GM19468 (cell line): ENCODE data around the gene GABRQ.

Experiments used
- ATAC-seq: cut with Tn5 transposase; IDR thresholded peaks from one replicate; pipeline ENCODE4 v1.9.1; 2021; ENCODE audit warnings: mild to moderate bottlenecking, moderate library complexity, moderate number of reproducible peaks; ENCODE audit not compliant: unreplicated experiment; ENCODE audit errors: extremely low read depth

GABRQ gene

DNA sequence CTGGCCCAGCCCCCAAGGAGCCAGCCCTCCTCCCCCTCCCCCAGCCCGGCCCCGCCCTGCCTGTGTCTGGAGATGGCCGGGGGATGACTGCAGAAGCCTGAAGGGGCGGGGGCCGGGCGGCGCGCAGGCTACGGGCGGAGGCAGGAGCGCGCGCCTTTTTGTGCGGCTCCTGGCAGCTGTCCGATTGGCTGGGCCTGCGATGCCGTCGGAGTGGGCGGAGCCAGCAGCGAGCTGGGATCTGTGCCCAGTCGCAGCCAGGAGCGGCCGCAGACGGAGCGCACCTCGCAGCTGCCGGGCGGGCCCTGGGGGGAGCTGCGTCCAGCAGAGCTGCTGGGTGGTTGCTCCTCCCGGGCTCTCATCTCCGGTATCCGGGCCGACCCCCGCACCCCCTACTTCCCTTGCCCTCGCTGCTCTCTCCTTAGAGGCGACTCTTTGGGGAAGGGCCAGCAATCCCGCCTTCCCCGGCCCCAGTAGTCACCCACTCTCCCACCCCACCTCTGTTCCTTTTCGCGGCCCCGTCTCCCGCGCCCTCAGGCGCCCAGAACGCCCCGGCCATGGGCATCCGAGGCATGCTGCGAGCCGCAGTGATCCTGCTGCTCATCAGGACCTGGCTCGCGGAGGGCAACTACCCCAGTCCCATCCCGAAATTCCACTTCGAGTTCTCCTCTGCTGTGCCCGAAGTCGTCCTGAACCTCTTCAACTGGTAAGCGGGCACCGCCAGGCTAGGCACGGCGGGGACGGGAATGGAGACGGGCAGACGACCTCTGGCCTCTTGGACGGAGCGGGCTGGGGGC, at the start of gene GABRQ:
Gene GABRQ, plus strand, starts transcription at position 247 of the 794 bp plus-strand sequence. Its CDS starts 308 bp downstream, at position 555.
- no peak for ATAC-seq

DNA sequence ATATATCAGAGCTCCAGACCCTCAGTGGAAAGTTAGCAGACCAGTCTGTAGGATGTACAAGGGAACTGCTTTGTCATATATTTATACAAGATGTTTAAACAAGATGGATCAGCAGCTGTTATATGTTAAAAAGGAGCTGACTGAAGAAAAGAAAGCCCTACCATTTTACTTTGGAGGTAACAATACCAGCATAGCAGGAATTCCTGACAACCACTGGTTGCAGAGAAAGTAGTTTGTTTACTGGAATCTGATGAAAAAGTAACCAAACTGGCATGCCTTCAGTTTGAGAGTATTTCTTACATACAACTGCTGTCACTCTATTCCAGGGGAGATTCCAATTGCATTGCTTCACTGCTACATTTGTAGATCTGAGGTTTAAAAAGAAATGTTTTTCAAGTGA, 49.5 kb upstream of the GABRQ start:
- no peak for ATAC-seq

DNA sequence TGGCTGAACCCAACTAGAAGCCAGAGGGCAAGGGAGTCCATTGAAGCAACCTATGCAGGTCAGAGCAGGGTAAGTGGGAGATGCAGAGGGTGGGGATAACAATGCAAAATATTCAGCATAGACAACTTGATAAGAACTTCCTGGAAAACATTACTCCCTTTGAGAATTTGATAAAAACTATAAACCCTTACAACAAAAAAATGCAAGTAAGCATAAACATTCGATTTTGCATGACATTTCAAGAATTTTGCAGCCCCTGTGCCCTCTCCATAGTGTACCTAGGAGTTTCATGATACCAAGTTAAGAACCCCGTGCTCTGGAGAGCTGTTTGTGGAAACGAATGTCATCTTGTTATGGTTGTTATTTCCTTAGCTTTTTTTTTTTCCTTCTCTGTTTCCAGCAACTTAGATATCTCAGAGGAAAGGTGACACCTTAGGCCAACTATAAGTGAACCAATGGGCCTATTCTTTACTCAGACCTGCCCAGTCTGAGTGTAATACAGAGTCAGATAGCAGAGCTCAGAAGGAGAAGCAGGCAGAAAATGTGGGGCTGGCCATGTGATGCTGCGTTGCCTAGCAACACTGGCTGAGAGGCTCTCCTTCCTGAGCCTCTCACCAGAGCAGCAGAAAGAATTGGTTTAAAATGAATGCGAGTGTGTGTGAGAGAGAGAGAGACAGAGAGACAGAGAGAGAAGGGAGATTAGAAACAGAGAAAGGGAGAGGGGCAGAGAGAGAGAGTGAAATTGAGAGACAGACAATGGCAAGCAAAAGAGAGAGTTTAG, 36.7 kb upstream of the GABRQ start:
- ATAC-seq, result no peak

DNA sequence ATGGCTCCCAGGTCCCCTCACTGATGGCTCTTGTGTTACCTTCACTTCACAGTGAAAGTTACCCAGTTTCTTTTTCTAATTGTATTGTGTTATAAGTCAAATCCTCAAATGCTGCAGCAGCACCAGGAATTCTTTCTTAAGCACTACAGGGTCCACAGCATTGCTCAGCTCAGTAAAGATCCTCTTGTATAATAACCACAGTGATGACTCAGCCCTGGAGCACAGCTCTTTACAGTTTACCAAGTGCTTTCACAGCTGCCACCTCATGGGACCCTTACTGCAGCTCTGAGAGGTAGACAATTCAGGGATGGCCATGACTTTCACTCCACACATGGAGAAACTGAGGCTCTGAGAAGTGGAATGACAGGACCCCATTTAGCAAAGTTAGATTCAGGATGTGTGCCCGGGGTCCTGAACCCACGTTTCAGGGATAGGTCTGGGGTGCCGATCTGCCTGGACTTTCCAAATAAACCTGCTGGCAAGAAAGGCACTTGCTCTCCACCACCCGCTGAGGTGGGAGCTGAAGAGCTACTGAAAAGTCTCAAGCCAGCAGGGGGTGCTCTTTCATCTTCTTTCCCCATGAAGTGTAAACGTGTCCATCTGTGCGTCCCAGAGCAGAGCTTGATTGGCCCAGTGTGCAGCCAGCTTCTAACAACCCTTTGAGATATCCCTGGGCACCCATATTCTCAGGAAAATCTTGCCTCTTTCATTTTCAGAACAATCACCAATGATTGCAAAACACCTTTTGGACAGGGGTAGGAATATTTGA, 35.7 kb upstream of the GABRQ start:
- no peak for ATAC-seq

DNA sequence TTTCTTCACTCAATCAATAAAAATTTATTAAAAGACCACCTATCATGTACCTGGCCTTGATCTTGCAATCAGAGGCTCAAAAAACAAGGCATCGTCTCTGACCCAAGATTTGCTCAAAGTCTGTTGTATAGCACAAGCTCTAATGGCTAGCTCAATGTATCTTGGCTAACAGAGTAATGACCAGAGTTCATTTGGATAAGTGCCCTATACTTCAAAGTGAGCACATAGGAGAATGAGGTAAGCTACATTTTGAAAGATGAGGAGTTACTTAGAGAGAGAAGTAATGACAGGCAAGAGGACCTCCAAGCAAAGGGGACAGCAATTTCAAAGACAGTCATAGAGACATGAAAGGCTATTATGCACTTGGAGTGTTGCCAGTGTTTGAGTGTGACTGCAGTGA, 22.9 kb upstream of the GABRQ start:
- ATAC-seq, result no peak

DNA sequence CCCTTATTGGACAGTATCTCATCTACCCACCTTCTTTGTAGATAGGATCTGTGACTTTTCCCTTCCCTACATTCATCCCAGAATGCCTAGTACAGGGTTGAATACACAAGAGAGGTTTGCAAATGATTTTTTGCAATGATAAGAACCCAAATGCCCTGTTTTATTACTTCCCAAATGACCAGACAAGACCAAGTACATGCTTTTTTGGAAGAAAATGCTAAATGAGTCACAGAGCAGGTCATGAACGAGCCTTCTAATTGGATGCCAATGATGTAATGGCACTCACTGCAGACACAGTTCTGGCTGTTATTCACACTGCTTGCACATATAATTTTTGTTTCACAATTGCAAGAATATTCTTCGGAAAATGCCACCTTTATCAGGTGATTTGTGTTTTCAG, 17.8 kb upstream of the GABRQ start:
- no peak for ATAC-seq

DNA sequence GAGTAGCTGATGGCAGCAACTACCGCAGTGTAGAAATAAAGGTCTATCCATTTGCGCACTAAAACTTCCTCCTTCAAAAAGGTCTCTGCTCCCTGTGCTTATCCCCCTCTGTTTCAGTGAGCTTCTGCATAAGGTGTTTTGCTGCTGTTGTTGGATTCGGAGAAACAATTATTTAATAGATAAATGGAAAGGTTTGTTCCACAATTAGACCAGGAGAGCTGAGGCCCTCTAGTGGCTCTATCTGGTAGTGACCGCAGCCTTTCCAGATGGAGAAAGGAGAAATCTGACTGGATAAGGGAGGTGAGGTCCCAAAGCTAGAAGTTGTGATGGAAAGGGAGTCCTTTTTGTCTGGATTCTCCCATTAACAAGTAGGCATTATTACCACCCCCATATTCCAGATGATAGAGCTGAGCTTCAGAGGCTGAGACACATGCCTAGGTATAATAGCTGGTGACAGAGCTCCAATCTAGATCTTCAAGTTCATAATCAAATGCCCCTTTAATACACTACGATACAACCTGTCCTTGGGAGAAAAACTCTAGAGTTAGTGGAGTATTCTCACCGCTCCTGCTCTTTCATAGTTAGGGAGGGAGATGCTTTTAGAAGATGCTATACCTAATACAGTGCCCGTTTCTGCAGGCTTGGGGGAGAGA, 5.1 kb upstream of the GABRQ start:
- no peak for ATAC-seq

DNA sequence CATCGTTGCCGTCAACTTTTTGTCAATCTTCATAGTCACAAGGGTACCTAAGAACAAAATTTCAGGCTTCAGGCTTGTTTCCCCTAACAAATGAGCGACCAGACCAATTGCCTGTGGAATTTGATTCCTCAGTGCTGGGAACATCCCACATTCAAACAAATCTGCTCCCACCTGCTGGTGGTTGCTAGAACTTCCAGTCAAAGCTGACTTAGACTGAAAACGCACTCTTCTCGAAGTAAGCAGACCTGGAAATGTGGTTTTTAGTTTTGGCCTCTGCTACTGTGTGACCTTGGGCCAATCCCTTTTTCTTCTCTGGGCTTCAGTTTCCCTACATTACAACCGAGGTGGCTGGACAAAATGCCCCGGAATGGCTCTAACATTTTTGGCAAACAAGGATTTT, 1.8 kb upstream of the GABRQ start:
- no peak for ATAC-seq

DNA sequence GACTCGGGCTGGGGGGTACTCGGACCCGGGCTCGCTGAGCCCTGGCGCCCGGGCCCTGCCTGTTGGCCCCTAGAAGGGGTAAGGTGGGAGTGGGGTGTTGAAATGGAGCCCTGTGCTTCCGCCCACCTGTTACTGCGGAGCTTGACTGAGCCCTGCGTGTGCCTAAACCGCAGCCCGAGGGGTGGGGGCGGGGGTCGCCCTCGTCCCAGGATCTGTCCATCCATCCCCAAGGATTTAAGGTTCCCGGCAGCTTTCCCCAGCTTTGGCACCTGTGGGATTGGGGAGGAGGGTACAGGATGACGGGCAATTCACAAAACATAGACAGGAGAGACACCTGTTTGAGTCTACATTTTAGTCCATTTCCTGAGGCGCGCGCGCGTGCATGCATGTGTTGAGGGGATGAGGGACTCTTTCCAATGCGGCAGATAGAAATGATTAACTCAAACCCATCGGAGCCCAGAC, 779 bp downstream of the GABRQ start:
- no peak for ATAC-seq

DNA sequence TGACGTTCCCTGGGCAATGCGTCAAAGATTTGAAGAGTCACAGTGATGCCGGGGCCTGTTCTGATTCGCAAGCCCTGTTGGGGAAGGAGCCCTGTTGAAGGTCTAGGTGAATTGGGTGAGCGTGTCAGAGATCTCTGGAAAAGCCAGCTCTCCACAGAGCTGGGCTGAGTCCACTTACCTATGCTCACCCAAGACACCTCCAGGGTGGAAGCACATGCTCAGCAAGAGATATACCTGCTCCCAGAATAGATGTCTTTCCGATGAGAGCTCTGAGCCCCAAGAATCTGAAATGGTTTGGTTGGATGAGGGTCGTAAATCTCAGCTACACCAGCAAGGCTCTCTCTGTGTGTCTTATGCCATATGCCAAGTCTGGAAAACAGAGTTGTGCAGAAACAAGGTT, 1.7 kb downstream of the GABRQ start:
- ATAC-seq, result no peak

DNA sequence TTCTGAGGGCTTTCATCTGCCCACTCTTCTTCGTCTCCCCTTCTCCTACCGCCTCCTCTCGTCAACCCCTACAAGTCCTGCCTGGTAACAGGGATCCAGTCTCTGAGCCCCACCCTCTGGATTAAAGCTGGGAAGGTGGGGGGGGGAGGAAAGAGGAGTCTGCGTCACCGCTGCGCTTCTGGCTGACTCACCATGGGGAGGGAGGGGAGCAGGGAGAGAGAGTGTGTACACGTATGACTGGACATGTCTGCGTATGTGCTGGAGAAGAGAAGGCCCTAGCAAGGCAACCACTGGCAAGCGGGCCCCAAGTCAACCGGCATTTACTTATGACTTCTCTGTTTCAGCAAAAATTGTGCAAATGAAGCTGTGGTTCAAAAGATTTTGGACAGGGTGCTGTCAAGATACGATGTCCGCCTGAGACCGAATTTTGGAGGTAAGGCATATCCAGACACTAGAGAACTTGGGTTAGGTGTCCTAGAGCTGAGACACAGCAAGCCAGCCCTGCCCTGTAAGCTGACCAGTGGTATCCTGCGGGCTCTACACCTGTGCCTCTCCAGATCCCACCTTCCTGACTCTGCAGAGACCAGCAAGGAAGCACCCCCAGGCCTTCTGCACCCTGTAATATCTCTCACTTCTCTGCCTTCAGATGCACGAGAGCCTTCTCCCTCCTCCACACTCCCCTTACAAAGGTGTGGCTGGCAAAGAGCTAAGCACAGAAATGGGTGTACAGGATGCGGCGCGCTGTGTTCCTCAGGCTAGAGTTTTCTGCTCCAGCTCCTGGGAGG, 2.5 kb downstream of the GABRQ start:
- ATAC-seq, result no peak

DNA sequence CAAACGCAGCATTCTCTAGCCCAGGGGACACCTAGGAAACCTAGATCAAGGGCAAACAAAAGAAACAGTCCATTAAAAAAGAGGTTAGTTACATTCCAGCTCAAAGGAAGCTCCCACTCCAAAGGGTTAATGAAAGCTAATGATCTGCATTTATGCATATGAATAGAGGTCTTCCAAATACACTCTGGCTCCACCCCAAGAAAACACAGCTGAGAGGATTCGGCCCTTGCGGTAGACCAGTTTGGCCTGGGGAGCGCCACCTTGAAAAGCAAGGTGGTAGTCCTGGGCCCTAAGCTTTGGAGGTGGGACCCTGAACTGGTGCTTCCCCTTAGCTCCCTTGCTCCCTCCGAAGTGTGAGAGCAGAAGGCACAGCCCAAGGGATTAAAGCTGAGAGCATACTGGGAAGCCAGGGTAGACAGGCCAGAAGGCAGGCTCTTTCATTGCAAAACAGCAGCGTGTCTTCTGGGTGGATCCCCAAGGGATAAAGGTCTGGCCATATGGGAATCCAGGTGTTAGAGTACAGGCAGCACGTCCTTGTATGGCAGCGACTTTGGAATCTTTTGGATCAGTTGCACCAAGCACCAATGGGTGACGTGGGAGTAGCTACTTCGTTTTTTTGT, 3.7 kb downstream of the GABRQ start:
- no peak for ATAC-seq

DNA sequence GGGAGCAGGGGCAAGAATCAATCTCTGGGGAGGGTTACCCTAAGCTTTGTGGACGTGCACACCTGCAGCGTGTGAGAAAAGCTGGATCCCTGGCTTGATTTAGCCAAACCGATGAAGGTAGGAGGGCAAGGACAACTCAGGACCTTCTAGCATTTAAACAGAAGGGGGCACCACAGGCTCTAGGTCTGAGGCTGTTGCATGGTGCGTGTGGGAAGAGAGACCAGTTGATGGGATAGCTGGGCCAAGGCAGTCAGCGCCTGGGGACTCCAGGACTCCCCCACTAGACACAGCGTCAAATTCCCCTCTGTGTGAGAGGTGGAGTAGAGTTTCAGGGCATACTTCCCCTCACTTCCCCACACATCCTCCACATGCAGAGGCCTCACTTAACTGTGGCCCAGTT, 4.3 kb downstream of the GABRQ start:
- ATAC-seq, result no peak

DNA sequence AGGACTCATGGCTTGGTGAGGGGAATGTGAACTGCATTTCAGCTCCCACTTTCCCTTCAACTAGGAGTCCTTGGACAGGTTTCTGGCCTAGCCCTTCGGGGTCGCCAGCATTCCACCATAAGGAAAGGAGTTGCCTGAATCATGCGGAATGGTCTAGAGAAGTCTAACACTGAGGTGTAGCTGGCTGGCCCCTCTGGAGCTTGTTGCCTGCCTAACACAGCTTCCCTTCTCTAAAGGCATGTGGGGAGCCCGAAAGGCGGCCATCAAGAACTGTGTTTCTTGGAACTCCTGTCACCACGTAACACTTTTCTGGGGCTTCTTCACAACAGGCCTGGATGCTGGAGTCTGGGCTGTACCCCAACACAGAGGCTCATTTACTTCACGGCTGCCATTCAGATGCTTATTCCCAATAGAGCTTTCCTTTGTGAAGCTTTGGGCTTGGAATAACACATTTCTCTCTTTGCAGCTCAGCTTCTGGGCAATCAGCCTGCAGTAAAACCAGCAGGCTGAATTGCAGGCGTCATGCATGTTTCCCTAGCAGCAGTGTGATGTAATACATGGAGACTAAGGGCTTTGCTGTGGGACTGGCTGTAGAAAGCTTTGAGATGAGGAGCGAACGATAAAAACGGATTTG, 5.4 kb downstream of the GABRQ start:
- no peak for ATAC-seq

DNA sequence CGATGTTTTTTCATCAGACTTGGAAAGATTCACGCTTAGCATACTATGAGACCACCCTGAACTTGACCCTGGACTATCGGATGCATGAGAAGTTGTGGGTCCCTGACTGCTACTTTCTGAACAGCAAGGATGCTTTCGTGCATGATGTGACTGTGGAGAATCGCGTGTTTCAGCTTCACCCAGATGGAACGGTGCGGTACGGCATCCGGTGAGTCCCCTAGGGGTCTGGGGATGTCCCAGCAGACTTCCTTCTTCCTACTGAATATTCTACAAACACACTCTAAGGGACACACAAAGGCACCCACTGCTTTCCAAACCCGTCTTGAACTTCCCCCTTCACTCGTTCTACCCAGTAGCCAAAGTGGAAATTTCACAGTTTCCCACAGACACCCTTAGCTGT, 9.3 kb downstream of the GABRQ start:
- no peak for ATAC-seq

DNA sequence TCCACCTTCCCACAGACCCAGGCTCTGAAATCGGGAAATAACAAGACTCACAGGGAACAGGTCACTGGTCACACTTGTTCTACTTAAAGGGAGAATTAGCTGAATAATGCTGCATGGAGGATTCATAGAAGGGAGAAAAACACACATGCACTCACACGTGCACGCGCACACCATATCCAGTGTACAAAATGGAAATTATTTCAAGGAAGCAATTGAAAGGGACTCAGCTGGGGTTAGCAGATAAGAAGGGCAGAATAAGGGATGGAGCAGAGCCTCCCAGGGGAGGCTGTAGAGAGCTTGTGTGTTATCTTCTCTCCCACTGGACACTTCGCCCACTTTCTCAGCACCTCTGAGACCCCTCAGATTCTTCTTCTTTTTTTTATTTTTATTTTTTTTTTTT, 10.3 kb downstream of the GABRQ start:
- ATAC-seq, result no peak

DNA sequence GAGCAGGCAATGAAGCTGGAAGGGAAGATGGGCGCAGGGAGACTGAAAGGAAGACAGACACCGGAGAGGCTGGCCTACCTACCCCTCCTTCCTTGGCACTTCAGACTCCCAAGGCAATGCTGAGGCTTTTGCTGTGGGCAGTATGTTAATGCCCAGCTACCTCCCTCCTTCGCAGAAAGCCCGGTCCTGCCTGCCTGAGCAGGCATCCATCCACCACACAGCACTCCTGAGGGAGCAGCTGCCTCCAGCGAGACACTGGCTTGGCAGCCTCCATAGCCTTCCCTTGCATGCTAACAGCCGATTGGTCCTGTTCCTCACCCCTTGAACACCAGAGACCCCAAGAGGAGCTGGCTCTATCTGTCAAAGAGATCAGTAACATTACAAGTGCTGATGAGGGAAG, 14.4 kb downstream of the GABRQ start:
- no peak for ATAC-seq

DNA sequence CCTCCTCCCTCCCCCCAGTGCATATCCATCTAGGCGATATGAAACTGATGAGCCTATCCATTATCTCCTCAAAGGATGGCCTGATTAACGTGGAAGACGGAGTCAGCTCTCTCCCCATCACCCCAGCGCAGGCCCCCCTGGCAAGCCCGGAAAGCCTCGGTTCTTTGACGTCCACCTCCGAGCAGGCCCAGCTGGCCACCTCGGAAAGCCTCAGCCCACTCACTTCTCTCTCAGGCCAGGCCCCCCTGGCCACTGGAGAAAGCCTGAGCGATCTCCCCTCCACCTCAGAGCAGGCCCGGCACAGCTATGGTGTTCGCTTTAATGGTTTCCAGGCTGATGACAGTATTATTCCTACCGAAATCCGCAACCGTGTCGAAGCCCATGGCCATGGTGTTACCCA, 14.8 kb downstream of the GABRQ start:
- no peak for ATAC-seq

DNA sequence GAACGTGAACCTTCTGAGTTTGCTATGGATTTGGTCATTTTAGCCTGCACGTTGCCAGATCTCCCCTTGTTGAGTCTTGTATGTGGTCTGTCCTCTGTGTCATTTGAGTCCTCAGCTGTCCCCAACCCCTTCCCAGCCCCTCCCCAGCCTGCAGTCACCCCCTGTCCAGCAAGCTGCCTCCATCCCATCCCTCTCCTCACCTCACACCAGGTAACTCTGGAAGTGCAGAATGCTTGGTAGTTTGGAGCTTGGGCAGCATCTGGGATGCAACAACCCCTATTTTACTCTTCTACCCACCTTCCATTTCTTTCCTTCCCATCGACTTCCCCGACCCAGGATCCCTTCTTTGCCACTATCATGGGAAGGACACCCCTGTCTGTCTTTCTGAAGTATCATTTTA, 18.4 kb downstream of the GABRQ start:
- no peak for ATAC-seq
